HepG2 (cell line): Measurements from ENCODE around the gene KLHL11. TPM values are rescaled to one million over a fixed set of nuclear protein-coding genes. Genes with fewer than 3 reads are reported as not detected.

Source experiments
- CCDC6 ChIP-seq: sonication (generic); formaldehyde crosslinking; IDR thresholded peaks from 2 replicates; pipeline ENCODE4 v1.8.1; 2022; ENCODE audit warnings: mild to moderate bottlenecking, missing genetic modification reagents, moderate library complexity
- HOMEZ ChIP-seq: IDR thresholded peaks from 2 replicates; pipeline ENCODE4 v1.6.1; 2016; ENCODE audit warnings: low read depth
- KLF16 ChIP-seq, 2 experiments: sonication (generic) in 1 of 2; formaldehyde crosslinking in 1 of 2; IDR thresholded peaks; 2 replicates each; pipeline versions ENCODE4 v1.6.1 to v1.8.0; 2016 to 2023; ENCODE audit warnings: missing genetic modification reagents in 2 of 2, missing compliant biosample characterization in 1 of 2
- MLLT10 ChIP-seq: sonication (generic); formaldehyde crosslinking; IDR thresholded peaks from 2 replicates; pipeline ENCODE4 v1.4.0; 2020; ENCODE audit warnings: missing genetic modification reagents
- PHF8 ChIP-seq: sonication (generic); formaldehyde crosslinking; IDR thresholded peaks from 2 replicates; pipeline ENCODE4 v1.5.0; 2020; ENCODE audit warnings: missing genetic modification reagents
- SIN3A ChIP-seq: IDR thresholded peaks from 2 replicates; pipeline ENCODE4 v1.6.1; 2011; ENCODE audit warnings: low read depth, mild to moderate bottlenecking, control low read depth, low read length, borderline replicate concordance
- SSRP1 ChIP-seq: IDR thresholded peaks from 2 replicates; pipeline ENCODE4 v1.6.1; 2016; ENCODE audit warnings: control low read depth
- TEAD3 ChIP-seq: optimal IDR thresholded peaks from 2 replicates; pipeline ENCODE3; 2016; ENCODE audit warnings: borderline replicate concordance
- TRIM24 ChIP-seq: sonication (generic); formaldehyde crosslinking; IDR thresholded peaks from 2 replicates; pipeline ENCODE4 v1.8.0; 2022; ENCODE audit warnings: mild to moderate bottlenecking, missing genetic modification reagents
- ZNF367 ChIP-seq: sonication (generic); formaldehyde crosslinking; IDR thresholded peaks from 2 replicates; pipeline ENCODE4 v1.4.0; 2020; ENCODE audit warnings: missing genetic modification reagents, borderline replicate concordance
- ZNF709 ChIP-seq: sonication (generic); formaldehyde crosslinking; IDR thresholded peaks from 2 replicates; pipeline ENCODE4 v1.5.0; 2020; ENCODE audit warnings: mild to moderate bottlenecking, missing genetic modification reagents
- polyA plus RNA-seq, 8 experiments: library from polyadenylated mRNA; depleted of rRNA in 3 of 8; stranded (reverse) in 7 of 8; unstranded in 1 of 8; fragments of >200 nt; fragmentation: Illumina TruSeq in 4 of 8; extraction: Trizol in 4 of 8; gene quantifications; 2 replicates each; pipeline versions ENCODE4 v1.2.1 to v1.2.3, GENCODE V29; 2011 to 2016; ENCODE audit warnings: low read depth in 4 of 8, missing spikeins in 1 of 8, mixed read lengths in 1 of 8; ENCODE audit not compliant: insufficient read depth in 1 of 8
- total RNA-seq, 5 experiments: library from RNA; depleted of rRNA; stranded (reverse); fragments of >200 nt; fragmentation: Illumina TruSeq; extraction: Trizol; gene quantifications; 2 replicates each; pipeline ENCODE4 v1.2.3, GENCODE V29; 2016; ENCODE audit warnings: low read depth in 1 of 5
- TF ChIP-seq, protein P1 (sequence below), 2 experiments: fragments of 450-650 bp in 1 of 2; sonication (generic) in 1 of 2; formaldehyde crosslinking in 1 of 2; IDR thresholded peaks; 2 replicates each; pipeline versions ENCODE4 v1.6.1 to v1.8.0; 2016 to 2022; ENCODE audit warnings: antibody characterized with exemption in 1 of 2, mild to moderate bottlenecking in 1 of 2, missing genetic modification reagents in 1 of 2
- TF ChIP-seq, protein P2 (sequence below): IDR thresholded peaks from 2 replicates; pipeline ENCODE4 v1.6.1; 2016

The KLHL11 gene
- total and polyA plus RNA-seq, 2 of the 13 experiments (the other 11 are each of a cell fraction or from before 2014, with no cell fraction given) = 7.7 to 27.5 TPM

GRCh38 chr17:41907633-41908539, 42.7 kb upstream of the KLHL11 start (continued):
- TF ChIP-seq, protein P1, sequence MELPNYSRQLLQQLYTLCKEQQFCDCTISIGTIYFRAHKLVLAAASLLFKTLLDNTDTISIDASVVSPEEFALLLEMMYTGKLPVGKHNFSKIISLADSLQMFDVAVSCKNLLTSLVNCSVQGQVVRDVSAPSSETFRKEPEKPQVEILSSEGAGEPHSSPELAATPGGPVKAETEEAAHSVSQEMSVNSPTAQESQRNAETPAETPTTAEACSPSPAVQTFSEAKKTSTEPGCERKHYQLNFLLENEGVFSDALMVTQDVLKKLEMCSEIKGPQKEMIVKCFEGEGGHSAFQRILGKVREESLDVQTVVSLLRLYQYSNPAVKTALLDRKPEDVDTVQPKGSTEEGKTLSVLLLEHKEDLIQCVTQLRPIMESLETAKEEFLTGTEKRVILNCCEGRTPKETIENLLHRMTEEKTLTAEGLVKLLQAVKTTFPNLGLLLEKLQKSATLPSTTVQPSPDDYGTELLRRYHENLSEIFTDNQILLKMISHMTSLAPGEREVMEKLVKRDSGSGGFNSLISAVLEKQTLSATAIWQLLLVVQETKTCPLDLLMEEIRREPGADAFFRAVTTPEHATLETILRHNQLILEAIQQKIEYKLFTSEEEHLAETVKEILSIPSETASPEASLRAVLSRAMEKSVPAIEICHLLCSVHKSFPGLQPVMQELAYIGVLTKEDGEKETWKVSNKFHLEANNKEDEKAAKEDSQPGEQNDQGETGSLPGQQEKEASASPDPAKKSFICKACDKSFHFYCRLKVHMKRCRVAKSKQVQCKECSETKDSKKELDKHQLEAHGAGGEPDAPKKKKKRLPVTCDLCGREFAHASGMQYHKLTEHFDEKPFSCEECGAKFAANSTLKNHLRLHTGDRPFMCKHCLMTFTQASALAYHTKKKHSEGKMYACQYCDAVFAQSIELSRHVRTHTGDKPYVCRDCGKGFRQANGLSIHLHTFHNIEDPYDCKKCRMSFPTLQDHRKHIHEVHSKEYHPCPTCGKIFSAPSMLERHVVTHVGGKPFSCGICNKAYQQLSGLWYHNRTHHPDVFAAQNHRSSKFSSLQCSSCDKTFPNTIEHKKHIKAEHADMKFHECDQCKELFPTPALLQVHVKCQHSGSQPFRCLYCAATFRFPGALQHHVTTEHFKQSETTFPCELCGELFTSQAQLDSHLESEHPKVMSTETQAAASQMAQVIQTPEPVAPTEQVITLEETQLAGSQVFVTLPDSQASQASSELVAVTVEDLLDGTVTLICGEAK (IDR thresholded peaks at IDR 0.05) = no peak
- TF ChIP-seq, protein P1 (CRISPR knock-in tag; IDR thresholded peaks at IDR 0.05) = 0 out of 2 replicates have a peak, but pooled peaks have one; percentile 42
- TF ChIP-seq SIN3A (peak; percentile 69; the same call in 1 of the 2 replicates), ZNF709 (CRISPR knock-in tag) (no peak), PHF8 (CRISPR knock-in tag) (no peak; the same call in 1 of the 2 replicates), MLLT10 (CRISPR knock-in tag) (no peak), CCDC6 (CRISPR knock-in tag) (no peak), TRIM24 (CRISPR knock-in tag) (no peak), ZNF367 (CRISPR knock-in tag) (no peak), HOMEZ (peak; percentile 60), SSRP1 (CRISPR knock-in tag) (0 out of 2 replicates have a peak, but pooled peaks have one; percentile 57), TEAD3 (peak; percentile 96), KLF16 (CRISPR knock-in tag; IDR thresholded peaks at IDR 0.05) (peak in 1 of 2 experiments; percentile 62; a peak in 1 of 4 replicates)
- TF ChIP-seq, protein P2, sequence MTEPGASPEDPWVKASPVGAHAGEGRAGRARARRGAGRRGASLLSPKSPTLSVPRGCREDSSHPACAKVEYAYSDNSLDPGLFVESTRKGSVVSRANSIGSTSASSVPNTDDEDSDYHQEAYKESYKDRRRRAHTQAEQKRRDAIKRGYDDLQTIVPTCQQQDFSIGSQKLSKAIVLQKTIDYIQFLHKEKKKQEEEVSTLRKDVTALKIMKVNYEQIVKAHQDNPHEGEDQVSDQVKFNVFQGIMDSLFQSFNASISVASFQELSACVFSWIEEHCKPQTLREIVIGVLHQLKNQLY (CRISPR knock-in tag) = peak; percentile 48; the same call in 1 of the 2 replicates
